K562 treated with DMSO at 1 percent for 12 hours (cell line): ENCODE measurements around the gene WASF2. TPM values are rescaled to one million over a fixed set of nuclear protein-coding genes. Genes with fewer than 3 reads are reported as not detected.

Experiments used
- total RNA-seq: library from RNA; unstranded; fragments of 300-600 nt; gene quantifications from 2 replicates; pipeline ENCODE4 v1.2.3, GENCODE V29; 2022; ENCODE audit not compliant: insufficient read depth

The WASF2 gene, protein sequence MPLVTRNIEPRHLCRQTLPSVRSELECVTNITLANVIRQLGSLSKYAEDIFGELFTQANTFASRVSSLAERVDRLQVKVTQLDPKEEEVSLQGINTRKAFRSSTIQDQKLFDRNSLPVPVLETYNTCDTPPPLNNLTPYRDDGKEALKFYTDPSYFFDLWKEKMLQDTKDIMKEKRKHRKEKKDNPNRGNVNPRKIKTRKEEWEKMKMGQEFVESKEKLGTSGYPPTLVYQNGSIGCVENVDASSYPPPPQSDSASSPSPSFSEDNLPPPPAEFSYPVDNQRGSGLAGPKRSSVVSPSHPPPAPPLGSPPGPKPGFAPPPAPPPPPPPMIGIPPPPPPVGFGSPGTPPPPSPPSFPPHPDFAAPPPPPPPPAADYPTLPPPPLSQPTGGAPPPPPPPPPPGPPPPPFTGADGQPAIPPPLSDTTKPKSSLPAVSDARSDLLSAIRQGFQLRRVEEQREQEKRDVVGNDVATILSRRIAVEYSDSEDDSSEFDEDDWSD
- 36.0 and 96.4 TPM in 2 replicates for total RNA-seq

DNA sequence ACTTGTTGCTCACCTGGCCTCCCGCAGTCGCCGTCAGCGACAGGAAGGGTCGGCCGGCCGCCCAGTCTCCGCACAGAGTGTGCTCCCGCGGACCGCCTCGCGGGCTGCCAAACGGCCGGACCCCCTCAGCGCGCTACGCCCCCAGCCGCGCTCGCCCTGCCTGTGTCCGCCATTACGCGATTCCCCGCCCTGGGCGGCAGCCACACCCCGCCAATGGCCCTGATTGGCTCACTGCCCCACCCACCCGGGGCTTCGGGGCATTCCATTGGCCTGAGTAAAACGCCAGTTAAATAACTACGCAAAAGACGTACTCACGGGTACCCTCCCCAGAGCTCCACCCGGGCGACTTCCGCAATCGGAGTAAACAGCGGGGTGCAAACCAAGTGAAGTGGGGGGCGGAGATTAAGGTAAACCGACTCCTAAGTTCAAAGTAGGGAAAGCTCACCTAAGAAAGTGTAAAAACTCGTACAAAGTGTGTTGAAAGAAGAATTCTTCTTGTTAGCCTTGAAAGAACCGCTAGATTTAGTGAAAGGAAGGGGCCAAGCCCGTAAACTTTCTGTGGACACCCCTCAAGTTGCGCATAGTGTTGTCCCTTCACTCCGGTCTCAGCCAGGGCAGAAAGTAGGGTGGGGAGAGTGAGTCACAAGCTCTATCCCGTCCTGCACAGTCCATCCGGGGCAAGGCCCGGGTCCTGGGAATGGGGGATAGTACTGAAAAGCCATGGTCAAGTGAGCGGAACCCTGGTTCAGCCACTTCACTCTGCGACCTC, at the start of gene WASF2:
Gene WASF2 (minus strand): TSS at position 195 of the 769 bp plus-strand sequence. CDS start 61,277 bp downstream, outside the sequence.

DNA sequence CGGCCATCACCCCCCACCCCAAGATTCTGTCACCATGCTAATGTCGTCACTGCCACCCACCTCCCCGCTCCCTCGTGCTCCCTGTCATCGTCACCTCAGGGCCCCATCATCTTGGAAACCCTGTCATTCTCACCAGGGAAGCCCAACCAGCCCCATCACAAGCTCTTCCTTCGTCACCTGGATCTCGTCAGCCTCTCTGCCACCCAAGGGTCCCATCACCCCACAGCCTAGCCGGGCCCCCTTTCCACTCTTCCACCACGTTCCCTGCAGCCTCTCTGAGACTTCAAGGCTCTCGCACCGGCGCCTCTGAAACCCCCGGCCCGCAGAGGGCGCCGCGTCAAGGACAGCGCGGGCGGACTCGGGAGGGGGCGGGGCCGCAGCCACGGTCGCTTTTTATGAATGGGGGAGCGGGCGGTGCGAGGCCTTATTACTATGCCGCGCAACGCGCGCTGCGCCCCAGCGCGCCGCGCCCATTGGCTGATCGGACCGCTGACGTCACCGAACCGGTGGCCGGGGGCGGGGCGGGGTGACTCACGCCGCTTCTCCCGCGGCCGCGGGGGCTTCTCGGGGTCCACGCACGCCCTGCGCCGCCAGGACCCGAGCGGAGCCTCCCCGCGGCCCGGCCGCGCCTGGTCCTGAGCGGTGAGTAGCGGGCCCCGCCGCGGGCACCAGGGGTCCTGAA, 97.7 kb downstream of the WASF2 start, which contains the start of gene GPR3:
Gene GPR3 (plus strand): TSS at position 527 of the 682 bp plus-strand sequence. CDS start 1,177 bp downstream, outside the sequence.

DNA sequence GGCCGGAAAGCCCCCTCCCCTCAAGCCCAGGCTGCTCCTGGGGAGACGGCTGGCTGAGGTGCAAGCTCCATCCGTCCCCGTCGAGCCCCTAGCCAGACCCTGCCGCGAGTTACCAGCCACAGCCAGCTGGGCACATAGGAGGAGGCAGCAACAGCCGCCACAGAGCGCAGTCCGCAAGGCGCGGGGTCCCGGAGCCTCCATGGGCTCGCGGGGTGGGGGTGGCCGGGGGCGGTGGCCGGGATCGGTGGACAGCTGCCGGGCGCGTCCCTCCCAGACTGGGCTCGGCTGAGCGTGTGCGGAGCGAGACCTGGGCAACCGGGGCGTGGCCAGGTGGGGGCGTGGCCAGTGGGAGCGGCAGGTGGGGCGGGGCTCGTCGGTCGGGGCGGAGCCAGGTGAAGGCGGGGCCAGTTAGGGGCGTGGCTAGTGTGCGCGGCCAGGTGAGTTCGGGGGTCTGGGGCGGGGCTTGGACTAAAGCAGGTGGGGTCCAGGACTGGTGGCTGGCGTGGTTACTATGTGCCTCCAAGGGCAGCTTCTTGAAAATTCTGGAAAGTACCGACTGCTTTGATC, 106.8 kb downstream of the WASF2 start, which contains the start of gene CD164L2:
Gene CD164L2 (minus strand): TSS at position 295 of the 567 bp plus-strand sequence. CDS start 94 bp downstream, at position 201.

DNA sequence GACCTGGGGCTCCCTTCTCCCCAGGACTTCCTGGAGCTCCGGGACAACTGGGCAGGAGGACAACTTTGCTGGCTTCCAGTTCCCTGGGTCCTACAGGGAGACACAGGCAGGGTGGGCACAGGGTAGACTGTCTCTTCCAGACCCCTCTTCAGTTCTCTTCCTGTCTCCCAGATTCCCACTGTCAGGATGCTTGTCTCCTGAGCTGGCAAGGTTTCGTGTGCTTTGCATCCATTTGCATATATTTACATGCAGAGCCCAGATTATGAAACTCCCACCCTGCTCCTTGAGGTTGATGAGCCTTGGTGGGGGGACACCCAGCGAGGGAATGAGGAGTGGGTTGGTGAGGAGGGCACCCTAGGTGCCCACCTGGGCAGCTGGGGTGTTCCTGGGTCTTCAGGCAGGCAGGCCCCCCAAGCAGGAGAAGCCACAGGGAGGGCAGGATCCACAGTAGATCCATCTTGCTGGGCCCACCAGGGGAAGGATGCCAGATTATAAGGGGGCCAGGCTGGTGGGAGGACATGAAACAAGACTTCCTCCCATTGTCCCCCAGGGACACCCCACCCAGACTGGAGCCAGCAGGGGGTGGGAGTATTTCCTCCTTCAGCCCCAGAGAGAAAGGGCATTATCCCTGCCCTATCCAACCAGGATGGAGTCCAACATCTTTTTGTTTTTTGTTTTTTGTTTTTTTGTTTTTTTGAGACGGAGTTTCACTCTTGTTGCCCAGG, 115.4 kb downstream of the WASF2 start, which contains the start of gene FCN3:
Gene FCN3 (minus strand): TSS at position 463 of the 725 bp plus-strand sequence. CDS start 6 bp downstream, at position 457.

DNA sequence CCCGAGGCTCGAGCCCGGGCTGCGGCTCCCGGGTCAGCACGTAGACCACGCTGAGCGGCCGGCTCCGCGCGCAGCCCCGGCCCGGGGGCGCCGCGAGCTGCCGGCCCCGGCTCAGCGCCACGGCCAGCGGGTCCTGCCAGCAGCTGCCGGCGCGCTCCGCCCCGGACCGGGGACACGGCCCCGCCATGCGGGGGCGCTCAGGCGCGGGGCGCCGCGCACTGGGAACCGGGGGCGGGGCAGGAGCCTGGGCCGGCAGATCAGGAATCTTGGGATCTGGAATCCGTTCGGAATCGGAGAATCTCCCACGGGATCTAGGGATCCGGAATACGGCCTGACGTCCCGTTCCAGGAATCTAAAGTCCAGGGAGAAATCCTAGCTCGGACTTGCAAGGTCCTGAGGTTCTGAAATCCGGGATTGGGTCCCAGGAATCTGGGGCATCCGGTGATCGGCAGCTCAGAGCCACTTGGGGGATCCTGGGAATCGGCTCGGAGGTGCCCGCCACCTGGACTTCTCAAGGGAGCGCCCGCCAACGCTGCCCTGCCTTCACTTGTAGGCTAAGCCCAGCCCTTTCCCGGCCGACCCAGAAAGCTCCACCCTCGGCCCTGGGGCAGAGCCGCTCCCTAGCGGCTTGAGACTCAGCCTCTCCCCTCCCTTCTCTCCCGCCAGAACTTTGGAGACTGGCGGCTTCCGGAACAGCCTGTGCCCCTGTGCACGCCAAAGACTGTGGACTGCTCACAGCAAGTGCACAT, 123.4 kb downstream of the WASF2 start, which contains the start of gene MAP3K6:
Gene MAP3K6 (minus strand): TSS at position 551 of the 749 bp plus-strand sequence. CDS start 364 bp downstream, at position 187.

Other genes starting within 250 kb of the WASF2 start
- gene TMEM222, start 168.0 kb downstream of the WASF2 start, total RNA-seq = 53.0 and 68.7 TPM in 2 replicates
- gene SYTL1, start 148.1 kb downstream of the WASF2 start, total RNA-seq = 9.9 and 11.2 TPM in 2 replicates
- 13.7 and 13.8 TPM in 2 replicates for gene MAP3K6, start 123.2 kb downstream of the WASF2 start, total RNA-seq
- not detected in 2 replicates for gene FCN3, start 115.3 kb downstream of the WASF2 start, total RNA-seq
- 1.8 and 2.3 TPM in 2 replicates for gene CD164L2, start 106.8 kb downstream of the WASF2 start, total RNA-seq
- 4.9 and 6.9 TPM in 2 replicates for gene GPR3, start 97.5 kb downstream of the WASF2 start, total RNA-seq
- 13.4 and 23.6 TPM in 2 replicates for gene AHDC1, start 114.0 kb upstream of the WASF2 start, total RNA-seq
- not detected in 2 replicates for gene FGR, start 145.0 kb upstream of the WASF2 start, total RNA-seq
- gene IFI6, start 182.0 kb upstream of the WASF2 start, total RNA-seq = 39.8 and 41.9 TPM in 2 replicates
- 4.2 and 6.7 TPM in 2 replicates for gene FAM76A, start 235.8 kb upstream of the WASF2 start, total RNA-seq